ENCODE measurements around the gene CEBPG. TPM values are rescaled to one million over a fixed set of nuclear protein-coding genes. Genes with fewer than 3 reads are reported as not detected.

Gene CEBPG
- total RNA-seq, 4 donors from 2014 or later: 38.0 to 48.3 (median 43.1) TPM

- intact Hi-C loops (cut with DNase I; ENCODE audit: low total_unique reads): no loop called here
- TF ChIP-seq POLR2A (IDR thresholded peaks at IDR 0.05) (no peak), CTCF (IDR thresholded peaks at IDR 0.05) (no peak)
- peak in 1 of 2 donors; percentile 32 for DNase-seq (ENCODE audit: low spot score in 2 of 2)
- H3K4me3 ChIP-seq (ENCODE audit: low read depth, poor library complexity, severe bottlenecking): no peak overlapping the region
- 88% methylated on average over 4 of the region's 4 CpGs for WGBS, 2 donors
These were observed 8.5 kb downstream of the CEBPG start for GRCh38 chr19:33382006-33382405.

- 88 to 92% methylated on average over 4 of the region's 4 CpGs for WGBS, 2 donors
- no peak overlapping the region for H3K4me3 ChIP-seq (ENCODE audit: low read depth, poor library complexity, severe bottlenecking)
- no peak for TF ChIP-seq POLR2A (IDR thresholded peaks at IDR 0.05)
- no peak for TF ChIP-seq CTCF (IDR thresholded peaks at IDR 0.05)
- no peak for DNase-seq (ENCODE audit: low spot score in 2 of 2)
- intact Hi-C loops (cut with DNase I; ENCODE audit: low total_unique reads): no loop called here
These were observed 9.5 kb downstream of the CEBPG start for GRCh38 chr19:33382982-33383381.

- TF ChIP-seq CTCF (IDR thresholded peaks at IDR 0.05) (no peak), POLR2A (IDR thresholded peaks at IDR 0.05) (no peak)
- intact Hi-C loops (cut with DNase I; ENCODE audit: low total_unique reads): no loop called here
- H3K4me3 ChIP-seq (ENCODE audit: low read depth, poor library complexity, severe bottlenecking): no peak overlapping the region
- 94 to 95% methylated on average over 13 of the region's 13 CpGs for WGBS, 2 donors
- DNase-seq (ENCODE audit: low spot score in 2 of 2): peak in 1 of 2 donors; percentile 52
These were observed 10.3 kb downstream of the CEBPG start for GRCh38 chr19:33383720-33384292.

GRCh38 chr19:33384983-33385382, 11.5 kb downstream of the CEBPG start:
- intact Hi-C loops (cut with DNase I; ENCODE audit: low total_unique reads): no loop called here
- DNase-seq (ENCODE audit: low spot score in 2 of 2): no peak
- H3K4me3 ChIP-seq (ENCODE audit: low read depth, poor library complexity, severe bottlenecking): no peak overlapping the region
- WGBS, 2 donors: 88 to 91% methylated on average over 8 of the region's 8 CpGs
- TF ChIP-seq CTCF (IDR thresholded peaks at IDR 0.05) (no peak), POLR2A (IDR thresholded peaks at IDR 0.05) (no peak)

DNA sequence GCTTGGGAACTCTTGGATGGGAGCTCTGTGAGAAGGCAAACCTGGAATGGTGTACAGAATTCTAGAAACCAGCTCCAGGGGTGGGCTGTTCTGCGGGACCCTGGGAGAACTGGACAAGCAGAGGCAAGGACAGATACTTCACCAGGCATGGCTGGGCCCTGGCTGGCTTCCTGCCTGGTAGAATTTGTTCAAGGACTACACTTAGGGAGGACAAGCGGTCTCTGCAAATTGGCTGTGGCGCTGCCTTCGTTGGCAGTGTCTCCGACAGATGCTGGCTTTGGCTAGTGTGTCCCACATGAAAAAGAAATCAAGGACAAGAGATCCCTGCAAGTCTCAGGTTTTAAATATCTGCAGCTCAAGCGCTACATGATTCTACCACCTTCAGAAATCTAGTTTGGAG, 12.4 kb downstream of the CEBPG start:
- no peak overlapping the region for H3K4me3 ChIP-seq (ENCODE audit: low read depth, poor library complexity, severe bottlenecking)
- 64 to 78% methylated on average over 6 of the region's 6 CpGs for WGBS, 2 donors

More for the DNA sequence above, 12.4 kb downstream of the CEBPG start:
- intact Hi-C loops (cut with DNase I; ENCODE audit: low total_unique reads): no loop called here
- no peak for DNase-seq (ENCODE audit: low spot score in 2 of 2)
- TF ChIP-seq POLR2A (IDR thresholded peaks at IDR 0.05): no peak
- no peak for TF ChIP-seq CTCF (IDR thresholded peaks at IDR 0.05)
